Measurements from ENCODE around the gene MLLT10.
A peak's percentile ranks its signal among the peaks of the same experiment; 100 is the strongest.

MLLT10 gene

DNA sequence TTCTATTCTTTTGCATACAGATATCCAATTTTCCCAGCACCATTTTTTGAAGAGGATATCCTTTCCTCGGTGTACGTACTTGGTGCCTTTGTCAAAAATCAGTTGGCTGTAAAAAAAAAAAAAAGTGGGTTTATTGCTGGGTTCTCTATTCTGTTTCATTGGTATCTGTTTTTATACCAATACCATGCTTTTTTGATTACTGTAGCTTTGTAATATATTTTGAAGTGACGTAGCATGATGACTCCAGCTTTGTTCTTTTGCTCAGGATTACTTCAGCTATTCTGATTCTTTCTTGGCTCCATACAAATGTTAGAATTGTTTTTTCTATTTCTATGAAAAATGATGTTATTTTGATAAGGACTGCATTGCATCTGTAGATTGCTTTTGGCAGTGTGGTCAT, 165.5 kb downstream of the MLLT10 start:
- Mint-ChIP-seq H3K36me3 (ENCODE audit: low read depth) (peaks cover 84% of the 10 kb centered on the region), H3K9me3 (peaks cover 64% of the 10 kb centered on the region), H3K4me3 (no peak overlapping the region), H3K4me1 (peaks cover 6% of the 10 kb centered on the region), H3K27me3 (ENCODE audit: low read depth, poor library complexity) (no peaks in the 10 kb centered on the region), H3K27ac (no peak overlapping the region)
- no peak for DNase-seq
- no peak for TF ChIP-seq CTCF (IDR thresholded peaks at IDR 0.05)

GRCh38 chr10:21700474-21700873, 166.4 kb downstream of the MLLT10 start:
- no peak overlapping the region for H3K4me3 Mint-ChIP-seq
- no peak for DNase-seq
- peaks cover 83% of the 10 kb centered on the region for H3K36me3 Mint-ChIP-seq (ENCODE audit: low read depth)
- H3K4me1 Mint-ChIP-seq: peaks cover 6% of the 10 kb centered on the region
- no peaks in the 10 kb centered on the region for H3K27me3 Mint-ChIP-seq (ENCODE audit: low read depth, poor library complexity)
- peaks cover 64% of the 10 kb centered on the region for H3K9me3 Mint-ChIP-seq
- no peak overlapping the region for H3K27ac Mint-ChIP-seq
- no peak for TF ChIP-seq CTCF (IDR thresholded peaks at IDR 0.05)

GRCh38 chr10:21702633-21703111, 168.6 kb downstream of the MLLT10 start:
- DNase-seq: no peak
- Mint-ChIP-seq H3K27me3 (ENCODE audit: low read depth, poor library complexity) (no peaks in the 10 kb centered on the region), H3K27ac (no peak overlapping the region), H3K4me1 (peaks cover 6% of the 10 kb centered on the region), H3K4me3 (no peak overlapping the region), H3K9me3 (peaks cover 49% of the 10 kb centered on the region), H3K36me3 (ENCODE audit: low read depth) (peaks cover 88% of the 10 kb centered on the region)
- TF ChIP-seq CTCF (IDR thresholded peaks at IDR 0.05): no peak

- H3K4me3 Mint-ChIP-seq: no peak overlapping the region
- DNase-seq: no peak
- peaks cover 6% of the 10 kb centered on the region for H3K4me1 Mint-ChIP-seq
- no peaks in the 10 kb centered on the region for H3K27me3 Mint-ChIP-seq (ENCODE audit: low read depth, poor library complexity)
- H3K36me3 Mint-ChIP-seq (ENCODE audit: low read depth): peaks cover 86% of the 10 kb centered on the region
- TF ChIP-seq CTCF (IDR thresholded peaks at IDR 0.05): no peak
- peaks cover 24% of the 10 kb centered on the region for H3K9me3 Mint-ChIP-seq
- H3K27ac Mint-ChIP-seq: no peak overlapping the region
These were observed 171.3 kb downstream of the MLLT10 start for GRCh38 chr10:21705142-21705827.

DNA sequence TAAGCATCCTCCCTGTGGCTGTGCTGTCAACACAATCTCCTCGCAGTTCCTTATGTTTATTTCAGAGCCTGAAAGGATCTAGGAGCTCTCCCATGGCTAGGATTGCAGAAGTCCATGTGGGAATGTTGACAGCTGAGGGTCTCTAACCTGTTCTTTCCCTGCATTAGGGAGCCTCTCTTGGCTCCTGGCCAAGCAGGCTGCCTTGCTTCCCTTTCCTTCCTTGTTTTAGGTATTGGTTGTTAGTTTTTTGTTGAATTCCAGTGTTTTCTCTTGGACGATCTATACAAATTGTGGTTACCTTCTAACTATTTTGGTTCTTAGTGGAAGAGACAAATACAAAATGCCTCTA, 171.8 kb downstream of the MLLT10 start:
- Mint-ChIP-seq H3K36me3 (ENCODE audit: low read depth) (peaks cover 85% of the 10 kb centered on the region), H3K9me3 (peaks cover 18% of the 10 kb centered on the region), H3K4me1 (peaks cover 6% of the 10 kb centered on the region), H3K27me3 (ENCODE audit: low read depth, poor library complexity) (no peaks in the 10 kb centered on the region), H3K27ac (no peak overlapping the region), H3K4me3 (no peak overlapping the region)
- TF ChIP-seq CTCF (IDR thresholded peaks at IDR 0.05): no peak
- DNase-seq: no peak

DNA sequence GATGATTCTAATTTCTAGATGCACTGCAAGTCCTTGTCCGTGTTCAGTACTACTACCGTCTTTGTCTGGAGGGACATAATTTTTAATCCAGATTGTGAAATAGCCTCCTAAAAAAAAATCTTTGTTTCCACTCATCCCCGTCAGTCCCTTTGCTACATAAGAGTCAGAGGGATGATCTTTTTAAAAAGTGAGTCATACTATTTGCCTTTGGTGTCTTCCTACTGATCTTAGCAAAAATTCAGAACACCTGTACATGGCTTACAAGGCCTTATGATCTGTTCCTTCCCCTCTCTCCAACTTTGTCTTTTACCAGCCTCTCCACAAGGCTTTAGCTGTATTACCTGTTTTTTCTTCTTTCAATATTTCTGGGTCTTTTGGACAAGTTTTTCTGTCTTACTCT, 173.5 kb downstream of the MLLT10 start:
- H3K9me3 Mint-ChIP-seq: peaks cover 3% of the 10 kb centered on the region
- peak overlapping the region; percentile 92 for H3K27ac Mint-ChIP-seq
- peaks cover 6% of the 10 kb centered on the region for H3K4me1 Mint-ChIP-seq
- no peak for DNase-seq
- no peak for TF ChIP-seq CTCF (IDR thresholded peaks at IDR 0.05)
- no peaks in the 10 kb centered on the region for H3K27me3 Mint-ChIP-seq (ENCODE audit: low read depth, poor library complexity)
- H3K36me3 Mint-ChIP-seq (ENCODE audit: low read depth): peaks cover 79% of the 10 kb centered on the region
- H3K4me3 Mint-ChIP-seq: no peak overlapping the region

All from nephron progenitor cell (in vitro differentiated cells).